ENCODE results near the gene VEGFC.

The VEGFC gene

GRCh38 chr4:176758731-176759130, 34.0 kb downstream of the VEGFC start:
- DNase-seq, result no peak

GRCh38 chr4:176758323-176758722, 34.4 kb downstream of the VEGFC start:
- no peak for DNase-seq

DNA sequence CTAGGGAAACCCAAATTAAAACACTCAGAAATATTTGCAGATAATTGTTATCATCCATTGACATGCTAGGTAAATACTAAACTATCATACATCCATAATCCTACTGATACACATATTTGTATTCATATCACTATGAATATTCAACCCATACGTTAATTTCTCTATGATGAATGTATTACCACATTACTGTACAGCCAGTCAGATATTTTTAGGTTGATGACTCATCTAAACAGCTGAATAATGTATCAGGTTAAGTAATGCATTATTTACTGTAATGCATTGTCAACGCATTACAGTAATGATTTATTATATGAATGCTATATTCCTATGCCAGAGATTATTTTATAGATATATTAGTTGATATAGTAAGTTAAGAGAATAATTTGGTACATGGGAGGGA, 37.1 kb downstream of the VEGFC start:
- no peak for DNase-seq

DNA sequence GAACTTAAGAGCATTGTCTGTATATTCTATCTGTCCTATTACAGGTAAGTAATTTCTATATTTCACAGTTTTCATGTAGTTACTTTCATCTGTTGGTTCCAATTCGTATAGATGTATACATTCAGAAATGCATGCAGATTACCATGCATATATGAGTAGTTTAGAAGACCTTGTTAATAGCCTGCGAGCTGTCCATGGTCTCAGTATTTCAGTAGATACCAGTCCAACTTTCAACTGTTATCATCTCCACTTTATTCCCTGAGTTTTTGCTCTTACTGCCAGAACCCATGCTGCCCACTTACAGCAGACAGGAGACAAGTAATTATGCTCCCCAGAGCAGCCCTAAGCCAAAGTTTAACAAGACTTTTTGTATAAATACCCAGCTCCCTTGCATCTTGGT, 37.7 kb downstream of the VEGFC start:
- DNase-seq, result no peak

GRCh38 chr4:176753049-176753448, 39.7 kb downstream of the VEGFC start:
- DNase-seq, result no peak

GRCh38 chr4:176752191-176752749, 40.5 kb downstream of the VEGFC start:
- no peak for DNase-seq

- no peak for DNase-seq
Measured at GRCh38 chr4:176751061-176751460, 41.7 kb downstream of the VEGFC start.

GRCh38 chr4:176746846-176747245, 45.9 kb downstream of the VEGFC start:
- no peak for DNase-seq

GRCh38 chr4:176745902-176746301, 46.8 kb downstream of the VEGFC start:
- DNase-seq, result no peak

DNA sequence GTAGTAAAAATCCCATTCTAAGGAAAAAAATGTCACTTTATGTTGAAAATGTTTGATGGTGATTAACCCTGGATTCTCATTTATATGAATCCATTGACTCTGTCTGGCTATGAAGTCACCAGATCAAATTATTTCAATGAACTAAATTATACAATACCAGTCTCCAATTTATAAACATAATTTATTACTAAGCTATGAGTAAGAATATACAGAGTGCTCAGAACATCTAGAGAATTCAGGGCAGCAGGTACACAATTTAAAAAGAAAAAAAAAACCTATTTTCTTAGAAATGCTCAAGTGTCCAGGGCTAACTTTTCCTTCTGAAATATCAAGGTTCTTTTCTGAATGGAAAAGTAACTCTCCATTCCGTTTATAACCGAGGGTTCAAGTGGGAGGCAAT, 48.6 kb downstream of the VEGFC start:
- DNase-seq, result no peak

DNA sequence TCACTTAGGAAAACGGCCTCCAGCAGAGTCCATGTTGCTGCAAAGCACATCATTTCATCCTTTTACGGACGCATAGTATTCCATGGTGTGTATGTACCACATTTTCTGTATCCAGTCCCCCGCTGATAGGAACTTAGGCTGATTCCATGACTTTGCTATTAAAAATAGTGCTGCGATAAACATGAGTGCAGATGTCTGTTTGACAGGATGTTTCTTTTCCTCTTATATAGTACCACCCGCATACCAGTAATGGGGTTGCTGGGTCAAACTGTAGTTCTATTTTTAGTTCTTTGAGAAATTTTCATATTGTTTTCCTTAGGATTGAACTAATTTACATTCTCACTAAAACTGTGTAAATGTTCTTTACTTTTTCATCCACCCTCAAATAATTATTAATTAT, 50.5 kb downstream of the VEGFC start:
- DNase-seq, result no peak

- no peak for DNase-seq
Measured at GRCh38 chr4:176741253-176741652, 51.5 kb downstream of the VEGFC start.

- no peak for DNase-seq
Measured at GRCh38 chr4:176735300-176735699, 57.4 kb downstream of the VEGFC start.

GRCh38 chr4:176734461-176734860, 58.3 kb downstream of the VEGFC start:
- DNase-seq, result no peak

DNA sequence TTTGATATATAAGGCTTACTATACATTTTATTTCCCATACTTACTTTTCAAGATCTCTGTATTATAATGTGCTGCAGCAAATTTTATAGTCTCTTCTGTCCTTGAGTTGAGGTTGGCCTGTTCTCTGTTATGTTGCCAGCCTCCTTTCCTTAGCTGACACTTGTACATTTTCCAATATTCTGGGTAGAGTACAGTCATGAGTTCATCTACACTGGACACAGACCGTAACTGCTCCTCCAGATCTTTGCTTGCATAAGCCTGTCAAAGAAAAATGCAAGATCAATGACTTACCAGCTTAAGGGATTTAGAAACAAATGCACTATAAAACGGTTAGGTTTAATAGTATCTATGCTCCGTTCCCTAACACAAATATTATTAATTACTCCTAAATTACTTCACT, 63.2 kb downstream of the VEGFC start:
- no peak for DNase-seq

DNA sequence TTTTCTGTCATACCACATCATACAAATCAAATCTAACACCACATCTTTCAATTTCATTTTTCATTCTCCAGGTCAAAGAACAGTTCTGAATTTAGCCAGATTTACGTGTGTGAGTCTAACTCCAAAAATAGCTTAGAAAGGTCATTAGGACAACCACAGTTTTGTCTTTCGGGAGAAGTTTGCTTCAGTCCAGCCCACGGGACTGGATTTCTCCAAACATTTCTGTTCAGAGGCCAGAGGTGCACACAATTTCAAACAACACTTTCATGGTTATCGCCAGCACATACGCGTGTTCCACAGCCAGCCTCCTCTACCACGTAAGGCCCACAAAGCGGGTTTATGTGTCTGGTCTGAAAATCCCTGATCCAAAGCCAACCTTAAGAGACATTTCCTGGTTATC, 65.9 kb downstream of the VEGFC start:
- no peak for DNase-seq

DNA sequence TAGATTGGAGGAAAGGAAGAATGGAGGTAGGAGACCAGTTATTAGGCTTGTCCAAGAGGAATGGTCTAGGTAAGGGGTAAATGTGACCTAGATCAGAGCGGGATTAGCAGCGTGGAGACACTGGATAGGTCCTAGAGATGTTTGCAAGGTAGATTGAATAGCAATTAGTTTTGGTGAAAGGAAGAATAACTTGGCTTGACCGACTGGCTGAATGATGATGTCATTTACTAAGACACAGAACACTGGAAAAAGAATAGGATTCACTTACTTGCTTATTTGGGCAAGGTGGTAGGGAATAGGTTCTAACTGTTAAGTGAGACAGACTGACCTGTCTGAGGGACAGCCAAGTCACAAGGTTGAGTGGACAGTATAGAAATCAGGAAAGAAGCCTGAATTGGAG, 71.3 kb downstream of the VEGFC start:
- no peak for DNase-seq

DNA sequence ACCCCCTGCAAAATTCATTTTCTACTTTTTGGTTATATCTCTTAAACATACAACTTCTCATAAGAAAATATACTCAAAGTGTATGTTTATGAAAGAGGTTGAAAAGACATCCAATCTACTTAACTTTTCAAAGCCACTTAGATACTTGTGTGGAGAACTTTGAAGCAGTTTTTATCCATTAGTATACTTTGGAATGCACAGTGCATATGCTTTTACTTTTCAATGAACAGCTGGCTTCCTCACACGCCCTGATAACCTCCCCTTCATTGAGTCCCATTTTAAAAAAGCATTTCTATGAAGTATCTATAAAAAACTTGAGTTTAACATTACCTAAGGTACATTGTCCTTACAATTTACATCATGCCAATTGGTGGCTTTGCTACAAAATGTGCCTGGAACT, 73.8 kb downstream of the VEGFC start:
- DNase-seq, result no peak

- no peak for DNase-seq
Measured at GRCh38 chr4:176717237-176717636, 75.5 kb downstream of the VEGFC start.

DNA sequence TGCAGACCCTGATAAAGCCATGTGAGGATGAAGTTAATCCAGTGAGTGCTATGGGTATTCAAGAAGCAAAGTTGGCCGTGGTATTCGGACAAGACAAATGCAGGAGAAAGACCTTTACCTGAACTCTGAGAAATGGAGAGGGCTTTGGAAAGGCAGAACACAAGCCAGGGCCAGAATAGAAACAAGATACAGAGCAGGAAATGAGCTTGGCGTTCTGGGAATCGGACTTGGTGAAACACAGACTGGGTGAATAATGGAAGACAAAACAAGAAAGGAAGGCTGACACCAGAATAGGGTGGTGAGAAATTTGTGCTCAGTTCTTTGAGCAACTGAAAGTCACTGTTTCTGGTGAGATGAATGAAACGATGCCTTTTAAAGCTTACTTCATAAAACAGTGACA, 83.3 kb downstream of the VEGFC start:
- DNase-seq, result no peak

- no peak for DNase-seq
Measured at GRCh38 chr4:176708771-176709311, 83.9 kb downstream of the VEGFC start.

DNA sequence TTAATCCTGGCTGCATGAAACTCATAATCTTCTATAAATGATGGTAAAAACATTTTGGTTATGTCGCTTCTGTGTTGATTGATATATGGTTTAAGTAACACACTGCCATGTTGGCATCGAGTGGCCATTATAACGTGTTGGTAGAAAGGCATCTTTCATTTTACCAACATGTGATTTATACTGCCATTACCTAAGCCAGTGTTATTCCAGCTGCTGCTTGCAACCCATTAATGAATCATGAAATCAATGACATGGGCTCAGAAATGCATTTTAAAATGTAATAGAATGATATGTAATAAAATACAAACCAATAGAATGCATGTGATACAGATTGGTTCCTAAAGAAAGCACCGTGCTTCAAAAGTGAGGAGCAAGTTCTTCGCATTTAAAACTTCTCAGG, 102.0 kb downstream of the VEGFC start:
- DNase-seq, result no peak

DNA sequence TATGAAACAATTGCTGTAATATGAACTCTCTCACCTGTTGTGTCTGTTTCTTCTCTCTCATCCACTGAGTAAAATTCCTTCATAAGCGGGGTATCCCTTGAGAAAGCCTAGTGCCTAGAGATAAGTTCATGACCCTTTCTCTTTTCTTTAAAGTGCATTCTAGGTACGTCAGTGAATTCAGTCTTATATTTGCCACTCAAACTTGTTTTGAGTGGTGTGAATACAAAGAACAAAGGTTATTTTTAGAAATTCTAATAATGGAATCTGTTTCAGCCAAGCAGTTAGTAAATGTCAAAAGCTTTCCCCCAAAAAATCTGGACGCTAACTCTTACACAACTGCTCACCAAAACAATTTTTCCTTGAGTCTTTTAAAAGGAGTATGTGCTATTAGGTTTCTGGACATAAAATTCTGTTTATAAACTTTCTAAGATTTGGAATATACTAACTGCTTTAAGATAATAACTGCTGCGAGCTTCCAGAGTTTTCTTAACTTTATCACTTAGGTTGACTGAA, 112.0 kb downstream of the VEGFC start:
- DNase-seq, result no peak

DNA sequence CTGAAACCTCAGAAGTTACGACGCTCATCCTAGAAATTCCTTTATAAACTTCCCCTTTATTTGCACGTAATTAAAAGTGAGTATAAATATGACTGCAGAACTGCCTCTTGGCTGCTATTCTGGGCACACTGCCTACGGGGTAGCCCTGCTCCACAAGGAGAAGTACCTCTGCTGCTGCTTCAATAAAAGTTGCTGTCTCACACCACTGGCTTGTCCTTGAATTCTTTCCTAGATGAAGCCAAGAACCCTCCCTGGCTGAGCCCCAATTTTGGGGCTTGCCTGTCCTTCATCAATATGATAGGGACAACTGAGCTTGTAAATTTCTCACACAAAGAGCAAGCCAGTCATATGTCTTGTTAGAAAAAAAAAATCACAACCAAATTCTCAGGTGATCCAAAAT, 115.8 kb downstream of the VEGFC start:
- DNase-seq, result no peak

DNA sequence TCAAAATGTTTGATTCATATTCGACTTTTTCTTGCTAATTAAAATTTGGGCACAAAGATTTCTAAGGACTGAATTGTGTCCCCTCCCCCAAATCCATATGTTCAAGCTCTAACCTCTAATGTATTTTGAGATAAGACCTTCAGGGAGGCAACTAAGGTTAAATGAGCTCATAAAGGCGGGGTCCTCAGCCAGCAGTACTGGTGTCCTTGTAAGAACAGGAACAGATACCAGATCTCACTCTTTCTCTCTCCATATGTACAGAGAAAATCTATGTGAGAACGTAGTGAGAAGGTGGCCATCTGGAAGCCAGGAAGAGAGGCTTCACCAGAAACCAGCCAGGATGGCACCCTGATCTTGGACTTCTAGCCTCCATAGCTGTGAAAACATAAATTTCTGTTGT, 116.9 kb downstream of the VEGFC start:
- DNase-seq, result no peak
